Measurements from ENCODE around the gene AFAP1L2. TPM values are rescaled to one million over a fixed set of nuclear protein-coding genes. Genes with fewer than 3 reads are reported as not detected.

AFAP1L2 gene
- polyA plus RNA-seq, 4 donors: 40.2 to 49.1 (median 44.4) TPM

DNA sequence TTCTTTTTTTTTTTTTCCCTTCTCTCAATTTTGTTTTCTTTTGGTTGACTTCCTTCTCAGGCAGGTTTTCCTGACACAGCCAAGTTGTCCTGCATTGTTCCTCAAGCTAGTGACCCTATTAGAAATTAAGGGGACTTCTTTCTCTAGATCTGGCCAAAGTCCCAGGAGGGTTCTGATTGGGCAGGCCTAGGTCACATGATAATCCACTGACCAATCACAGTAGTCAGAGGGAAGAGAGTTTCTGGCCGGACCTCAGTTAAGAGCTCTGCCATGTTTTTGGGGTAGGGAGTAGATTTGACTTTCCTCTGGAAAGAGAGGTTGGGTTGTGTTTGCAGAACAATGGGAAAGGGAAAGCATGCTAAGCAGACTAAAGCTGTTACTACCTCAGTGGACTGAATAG, 149.1 kb downstream of the AFAP1L2 start:
- DNase-seq (ENCODE audit: low read depth in 4 of 4, low spot score in 2 of 4): no peak

DNA sequence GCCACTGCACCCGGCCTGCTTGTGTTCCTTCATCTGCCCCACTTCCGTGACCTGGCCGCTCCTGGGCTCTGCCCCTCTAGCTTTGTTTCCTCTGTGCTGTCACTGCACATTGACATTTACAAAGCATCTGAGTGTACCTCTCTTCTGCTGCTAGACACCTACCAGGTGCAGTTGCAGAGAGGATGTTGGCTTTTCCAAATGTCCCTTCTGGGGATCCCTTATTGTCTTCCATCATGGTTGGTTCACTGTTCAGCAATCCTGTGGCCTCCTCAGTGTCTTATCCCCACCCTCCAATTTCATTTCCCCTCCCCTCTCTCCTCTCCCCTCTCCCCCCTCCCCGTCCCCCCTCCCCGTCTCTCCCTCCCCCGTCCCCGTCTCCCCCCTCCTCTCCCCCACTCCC, 151.4 kb downstream of the AFAP1L2 start:
- DNase-seq (ENCODE audit: low read depth in 4 of 4, low spot score in 2 of 4): no peak

DNA sequence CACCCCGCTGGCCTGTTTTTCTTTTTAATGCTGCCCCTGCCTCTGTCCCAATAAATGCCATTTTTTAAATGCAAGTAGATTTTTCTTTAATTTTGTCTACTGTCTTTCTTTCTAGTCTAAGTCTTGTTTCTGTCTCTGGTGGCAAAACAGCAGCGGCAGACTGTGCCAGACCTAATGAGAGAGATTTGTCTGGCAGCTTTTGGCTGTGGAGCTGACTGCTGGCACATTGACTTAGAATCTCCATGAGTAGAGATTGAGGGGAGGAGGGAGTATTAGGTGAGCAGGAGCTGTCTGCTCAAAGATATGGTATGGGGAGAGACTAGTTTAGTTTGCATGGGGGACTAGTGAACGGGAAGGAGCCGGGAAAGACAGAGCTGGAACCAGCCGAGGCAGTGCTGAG, 152.2 kb downstream of the AFAP1L2 start:
- no peak for DNase-seq (ENCODE audit: low read depth in 4 of 4, low spot score in 2 of 4)

DNA sequence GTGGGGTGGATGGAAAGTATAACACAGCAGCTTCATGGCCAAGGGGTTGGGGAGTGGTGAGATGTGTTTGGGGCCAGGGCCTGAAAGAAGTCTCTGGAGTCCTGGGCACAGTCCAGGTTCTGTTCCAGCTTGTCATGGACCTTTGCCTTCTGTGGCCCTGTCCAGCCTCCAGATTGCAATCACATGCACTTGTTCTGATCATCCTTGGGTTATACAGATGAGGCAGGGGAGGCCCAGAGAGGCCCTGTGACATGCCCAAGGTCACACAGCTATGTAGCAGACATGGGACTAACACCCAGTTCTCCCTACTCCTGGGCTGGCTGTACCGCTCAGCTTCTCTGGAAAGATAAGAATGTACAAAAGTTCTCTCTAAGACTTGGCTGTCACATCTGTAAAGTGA, 153.6 kb downstream of the AFAP1L2 start:
- DNase-seq (ENCODE audit: low read depth in 4 of 4, low spot score in 2 of 4): no peak

DNA sequence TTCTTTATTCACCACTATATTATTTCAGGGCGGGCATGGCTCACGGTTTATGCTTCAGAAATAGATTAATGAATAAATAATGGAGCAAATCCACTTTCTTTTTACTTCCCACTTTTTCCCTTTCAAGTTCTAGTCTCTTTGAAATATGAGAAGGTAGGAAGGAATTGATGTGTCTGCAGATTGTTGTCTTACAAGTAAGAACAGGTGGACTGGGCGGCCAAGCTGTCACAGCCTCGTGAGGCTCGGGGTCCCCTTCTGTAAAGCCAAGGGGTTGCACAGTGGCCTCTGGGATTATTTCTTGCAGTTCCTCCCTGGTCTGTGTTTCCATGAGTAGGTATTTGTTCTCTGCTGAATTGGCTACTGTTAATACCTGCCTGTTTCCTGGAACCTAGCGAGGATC, 154.1 kb downstream of the AFAP1L2 start:
- no peak for DNase-seq (ENCODE audit: low read depth in 4 of 4, low spot score in 2 of 4)

DNA sequence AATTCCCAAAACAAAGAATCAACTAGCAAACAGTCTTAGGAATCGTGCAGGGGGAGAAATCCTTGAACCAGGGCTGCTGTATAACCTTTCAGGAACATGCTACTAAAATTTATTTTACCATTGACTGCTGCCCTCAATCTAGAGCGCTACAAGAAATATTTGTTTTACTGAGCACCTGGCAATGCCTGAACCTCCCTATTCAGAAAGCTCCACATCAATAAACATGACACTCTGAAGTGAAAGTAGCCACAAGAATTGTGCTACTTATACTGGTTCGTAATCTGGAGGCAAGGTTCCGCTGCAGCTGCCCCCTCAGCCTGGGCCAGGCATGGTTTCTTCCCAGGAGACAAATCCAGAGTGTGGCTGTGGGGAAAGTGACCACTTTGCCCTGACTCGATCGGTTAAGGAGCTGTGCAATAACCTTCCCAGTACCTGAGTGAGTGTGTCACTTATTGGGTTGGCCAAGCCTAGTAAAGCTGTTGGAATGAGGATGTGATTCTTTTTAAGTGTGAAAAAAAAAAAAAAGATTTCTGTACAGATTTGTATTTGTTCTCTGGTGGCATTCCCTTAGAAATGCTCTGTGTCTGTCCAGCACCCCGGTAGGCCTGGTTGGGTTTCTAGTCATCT, 157.5 kb downstream of the AFAP1L2 start:
- no peak for DNase-seq (ENCODE audit: low read depth in 4 of 4, low spot score in 2 of 4)

DNA sequence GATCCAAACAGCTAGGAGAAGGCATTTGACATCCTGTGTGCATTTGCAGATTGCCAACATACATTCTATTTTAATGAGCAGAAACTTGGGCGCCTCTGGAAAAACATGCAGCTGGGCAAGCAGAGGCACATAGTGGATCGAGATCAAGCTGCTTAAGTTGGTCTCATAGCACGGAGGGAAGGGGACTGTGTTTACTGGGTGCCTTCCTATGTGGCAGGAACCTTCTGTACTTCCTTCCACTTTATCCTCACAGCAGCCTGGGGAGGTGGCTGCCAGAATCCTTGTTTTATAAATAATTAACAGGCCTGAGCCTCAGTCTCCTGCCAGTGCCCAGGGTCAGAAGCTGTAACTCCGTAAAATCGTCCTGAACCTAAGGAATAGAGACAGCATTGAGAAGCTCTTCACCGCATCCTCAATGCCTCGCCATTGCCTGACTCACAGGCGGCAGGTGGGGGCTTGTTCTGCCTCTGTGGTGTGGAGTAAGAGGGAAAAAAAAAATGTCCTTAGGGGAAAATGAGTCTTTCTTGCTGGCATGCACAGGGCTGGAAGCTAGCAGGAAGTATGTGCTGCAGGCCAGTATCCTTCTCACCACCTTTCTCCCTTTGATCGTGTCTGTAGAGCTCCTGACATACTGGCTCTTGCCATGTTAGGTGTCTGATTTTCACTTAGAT, 159.0 kb downstream of the AFAP1L2 start:
- DNase-seq (ENCODE audit: low read depth in 4 of 4, low spot score in 2 of 4): no peak

Other genes starting within 250 kb of the AFAP1L2 start
- 10 to 100 TPM; 19.4 to 33.1 (median 24.7) TPM for gene CCDC186, start 230.3 kb downstream of the AFAP1L2 start, polyA plus RNA-seq (ENCODE audit: insufficient read length in 4 of 4)
- under 1 TPM in 3 of 4 donors, not detected in 1; 0.03 to 0.05 (median 0.03) TPM for gene TDRD1, start 225.1 kb downstream of the AFAP1L2 start, polyA plus RNA-seq (ENCODE audit: insufficient read length in 4 of 4)
- 1 to 10 TPM; 2.0 to 3.2 (median 2.5) TPM for gene VWA2, start 165.2 kb downstream of the AFAP1L2 start, polyA plus RNA-seq (ENCODE audit: insufficient read length in 4 of 4)